Measurements from ENCODE around the gene BEST1. TPM values are rescaled to one million over a fixed set of nuclear protein-coding genes. Genes with fewer than 3 reads are reported as not detected.

BEST1 gene
- total RNA-seq, 4 donors from 2014 or later, result 0.08 to 2.7 (median 0.39) TPM

- WGBS, 2 donors, result 82 to 94% methylated on average over 3 of the region's 3 CpGs
- intact Hi-C loops (cut with DNase I), result no loop called here
- H3K9me3 ChIP-seq, result peaks cover 0 to 4% (median 0%) of the 10 kb centered on the region in 3 donors
Observed at GRCh38 chr11:61930933-61931332, 19.2 kb upstream of the BEST1 start.

GRCh38 chr11:61935861-61936260, 14.3 kb upstream of the BEST1 start:
- Histone ChIP-seq H3K27ac (no peak overlapping the region), H3K4me1 (no peaks in the 10 kb centered on the region), H3K4me3 (no peak overlapping the region), H3K36me3 (no peaks in the 10 kb centered on the region), H3K27me3 (peaks cover 0 to 7% (median 0%) of the 10 kb centered on the region in 4 donors), H3K9me3 (peaks cover 0 to 14% (median 5%) of the 10 kb centered on the region in 3 donors)
- no peak for DNase-seq
- TF ChIP-seq CTCF (IDR thresholded peaks at IDR 0.05), result no peak
- no peak for TF ChIP-seq POLR2A (IDR thresholded peaks at IDR 0.05)
- 61 to 79% methylated on average over 2 of the region's 2 CpGs for WGBS, 2 donors
- intact Hi-C loops (cut with DNase I), result no loop called here

More at GRCh38 chr11:61930933-61931332, 19.2 kb upstream of the BEST1 start:
- DNase-seq, result no peak
- TF ChIP-seq POLR2A (IDR thresholded peaks at IDR 0.05) (no peak), CTCF (IDR thresholded peaks at IDR 0.05) (no peak)
- Histone ChIP-seq H3K27me3 (no peaks in the 10 kb centered on the region), H3K27ac (no peak overlapping the region), H3K4me1 (no peaks in the 10 kb centered on the region), H3K36me3 (no peaks in the 10 kb centered on the region), H3K4me3 (no peak overlapping the region)

- TF ChIP-seq POLR2A (IDR thresholded peaks at IDR 0.05) (no peak), CTCF (IDR thresholded peaks at IDR 0.05) (no peak)
- Histone ChIP-seq H3K4me1 (no peaks in the 10 kb centered on the region), H3K27ac (no peak overlapping the region), H3K9me3 (peaks cover 0 to 12% (median 5%) of the 10 kb centered on the region in 3 donors), H3K36me3 (no peaks in the 10 kb centered on the region), H3K4me3 (no peak overlapping the region), H3K27me3 (peaks cover 0 to 7% (median 0%) of the 10 kb centered on the region in 4 donors)
- intact Hi-C loops (cut with DNase I), result no loop called here
- WGBS, 2 donors, result 78 to 90% methylated on average over 10 of the region's 10 CpGs
- no peak for DNase-seq
Observed at GRCh38 chr11:61940466-61940865, 9.7 kb upstream of the BEST1 start.

- H3K36me3 ChIP-seq, result no peaks in the 10 kb centered on the region
- H3K4me1 ChIP-seq, result peaks cover 0 to 30% (median 7%) of the 10 kb centered on the region in 3 donors
- no peak overlapping the region for H3K27ac ChIP-seq
- no peak overlapping the region for H3K4me3 ChIP-seq
- WGBS, 2 donors, result 92 to 93% methylated on average over 11 to 13 of the region's 13 CpGs
- no peaks in the 10 kb centered on the region for H3K9me3 ChIP-seq
- H3K27me3 ChIP-seq, result no peaks in the 10 kb centered on the region
- no peak for TF ChIP-seq CTCF (IDR thresholded peaks at IDR 0.05)
- no peak for TF ChIP-seq POLR2A (IDR thresholded peaks at IDR 0.05)
- intact Hi-C loops (cut with DNase I), result loop anchor here (5.0 kb wide), 3 partner anchors 48 to 148 kb away; no protein-coding TSS in a partner anchor
- no peak for DNase-seq
Observed at GRCh38 chr11:61945191-61945590, 5.0 kb upstream of the BEST1 start.

GRCh38 chr11:61946894-61947293, 3.3 kb upstream of the BEST1 start:
- H3K9me3 ChIP-seq, result no peaks in the 10 kb centered on the region
- H3K36me3 ChIP-seq, result no peaks in the 10 kb centered on the region
- H3K4me3 ChIP-seq, result no peak overlapping the region
- TF ChIP-seq CTCF (IDR thresholded peaks at IDR 0.05), result no peak
- TF ChIP-seq POLR2A (IDR thresholded peaks at IDR 0.05), result no peak
- WGBS, 2 donors, result 90 to 94% methylated on average over 4 to 5 of the region's 5 CpGs
- intact Hi-C loops (cut with DNase I), result loop anchor here (5.0 kb wide), 3 partner anchors 50 to 150 kb away; no protein-coding TSS in a partner anchor
- peaks cover 0 to 4% (median 0%) of the 10 kb centered on the region in 4 donors for H3K27me3 ChIP-seq
- DNase-seq, result no peak
- no peak overlapping the region for H3K27ac ChIP-seq
- H3K4me1 ChIP-seq, result peaks cover 0 to 30% (median 7%) of the 10 kb centered on the region in 3 donors

Measured in esophagus squamous epithelium (tissue), 5 donors.